Endothelial cell of umbilical vein (primary cell): ENCODE data around the gene INO80D. TPM values are rescaled to one million over a fixed set of nuclear protein-coding genes. Genes with fewer than 3 reads are reported as not detected.

Source experiments
- BruUV-seq: library from RNA; stranded (reverse); fragments of 400-500 nt; replicated peaks from 2 replicates; lab custom pipeline; 2021; lab: Mats Ljungman, UMichigan
- CTCF ChIA-PET: fragments of 300-600, 350-600 bp; sonication (Branson Sonifier 250); formaldehyde crosslinking; loops from one replicate; lab custom pipeline; 2021; ENCODE audit warnings: antibody characterized with exemption, inconsistent platforms; lab: Charles Lee
- POLR2A ChIA-PET: fragments of 300-600, 350-600 bp; sonication (Branson Sonifier 250); formaldehyde crosslinking; loops from one replicate; lab custom pipeline; 2021; ENCODE audit warnings: antibody characterized with exemption, inconsistent platforms; lab: Charles Lee
- DNase-seq: peaks from one replicate; pipeline ENCODE4 v3.0.0-alpha.2; 2011; ENCODE audit warnings: low read depth, low spot score
- FAIRE-seq: peaks from 2 replicates; lab custom pipeline; 2011; peaks lifted over from hg19 to GRCh38; lab: Jason Lieb, UNC
- H2AFZ ChIP-seq: 2 replicates; pipeline ENCODE4 v1.6.0; 2012; ENCODE audit warnings: low read depth, low read length, control low read depth, inconsistent platforms
- H3K27ac ChIP-seq: 2 replicates; pipeline ENCODE4 v1.5.1; 2011; ENCODE audit warnings: low read depth, mild to moderate bottlenecking, control low read depth, low read length, moderate library complexity; ENCODE audit not compliant: insufficient read depth
- H3K27me3 ChIP-seq, 2 experiments: 2 replicates each; pipeline versions ENCODE4 v1.6.0 to v1.6.1; 2011; ENCODE audit warnings: low read length in 2 of 2, mixed read lengths in 1 of 2; ENCODE audit not compliant: control insufficient read depth in 2 of 2, insufficient read depth in 2 of 2
- H3K36me3 ChIP-seq, 2 experiments: 2 replicates in 1 of 2; 3 replicates in 1 of 2; pipeline ENCODE4 v1.5.1; 2011; ENCODE audit warnings: low read length in 2 of 2, mild to moderate bottlenecking in 1 of 2, moderate library complexity in 1 of 2; ENCODE audit not compliant: control insufficient read depth in 2 of 2, insufficient read depth in 2 of 2; ENCODE audit errors: extremely low read depth in 1 of 2
- H3K4me1 ChIP-seq: 3 replicates; pipeline ENCODE4 v1.5.1; 2011; ENCODE audit warnings: mild to moderate bottlenecking, low read length; ENCODE audit not compliant: control insufficient read depth, insufficient read depth; ENCODE audit errors: extremely low read depth
- H3K4me2 ChIP-seq: 2 replicates; pipeline ENCODE4 v1.6.1; 2011; ENCODE audit warnings: low read length, control low read depth, mixed read lengths; ENCODE audit not compliant: insufficient read depth
- H3K4me3 ChIP-seq, 3 experiments: fragments of 200-600 bp in 1 of 3; sonication (generic), shearing (Covaris generic) in 1 of 3; replicated peaks in 1 of 3; 2 replicates each; pipeline ENCODE4 v1.5.1; 2011 to 2016; ENCODE audit warnings: control low read depth in 3 of 3, low read length in 3 of 3, mild to moderate bottlenecking in 2 of 3, inconsistent platforms in 1 of 3, low read depth in 1 of 3, moderate library complexity in 1 of 3; ENCODE audit not compliant: insufficient read depth in 1 of 3
- H3K79me2 ChIP-seq: 2 replicates; pipeline ENCODE4 v1.6.0; 2012; ENCODE audit warnings: low read length, inconsistent platforms; ENCODE audit not compliant: control insufficient read depth, insufficient read depth
- H3K9ac ChIP-seq: replicated peaks from 2 replicates; pipeline ENCODE3; 2011; ENCODE audit warnings: low read length, control low read depth; ENCODE audit not compliant: insufficient read depth; ENCODE audit errors: extremely low read depth
- H3K9me1 ChIP-seq: replicated peaks from 3 replicates; pipeline ENCODE4 v1.6.0; 2011; ENCODE audit warnings: mild to moderate bottlenecking, low read length; ENCODE audit not compliant: control insufficient read depth, insufficient read depth; ENCODE audit errors: extremely low read depth
- H3K9me3 ChIP-seq: replicated peaks from 2 replicates; pipeline ENCODE4 v1.5.1; 2012; ENCODE audit warnings: low read length, inconsistent platforms; ENCODE audit not compliant: control insufficient read depth, insufficient read depth
- H4K20me1 ChIP-seq: replicated peaks from 2 replicates; pipeline ENCODE3; 2011; ENCODE audit warnings: mild to moderate bottlenecking, low read length; ENCODE audit not compliant: control insufficient read depth, insufficient read depth; ENCODE audit errors: extremely low read depth
- CTCF ChIP-seq, 2 donors: IDR thresholded peaks; 1 replicate in 1 of 2; 2 replicates in 1 of 2; pipeline ENCODE4 v1.5.1; 2011; ENCODE audit warnings: low read length in 2 of 2, mild to moderate bottlenecking in 2 of 2, moderate library complexity in 2 of 2, control low read depth in 1 of 2, inconsistent platforms in 1 of 2, low read depth in 1 of 2; ENCODE audit not compliant: insufficient read depth in 1 of 2; ENCODE audit errors: extremely low read depth in 1 of 2
- EZH2 ChIP-seq: IDR thresholded peaks from 2 replicates; pipeline ENCODE4 v1.6.1; 2012; ENCODE audit warnings: borderline replicate concordance, low read depth, mild to moderate bottlenecking, moderate library complexity, low read length, inconsistent platforms; ENCODE audit not compliant: severe bottlenecking
- FOS ChIP-seq: IDR thresholded peaks from 2 replicates; pipeline ENCODE4 v1.6.1; 2011; ENCODE audit warnings: mild to moderate bottlenecking, low read length, moderate library complexity, borderline replicate concordance; ENCODE audit not compliant: insufficient read depth
- GATA2 ChIP-seq: IDR thresholded peaks from 2 replicates; pipeline ENCODE4 v1.7.0; 2011; ENCODE audit warnings: low read depth, mild to moderate bottlenecking, moderate library complexity, mixed read lengths, low read length; ENCODE audit not compliant: insufficient read length, insufficient read depth
- JUN ChIP-seq: IDR thresholded peaks from 2 replicates; pipeline ENCODE4 v1.6.1; 2011; ENCODE audit warnings: borderline replicate concordance, low read depth; ENCODE audit not compliant: insufficient read length, insufficient read depth
- MAX ChIP-seq: IDR thresholded peaks from 2 replicates; pipeline ENCODE4 v1.6.1; 2011; ENCODE audit not compliant: insufficient read depth, insufficient read length
- MYC ChIP-seq: IDR thresholded peaks from one replicate; pipeline ENCODE4 v1.6.1; 2011; ENCODE audit warnings: mild to moderate bottlenecking, low read depth, low read length
- POLR2A ChIP-seq: IDR thresholded peaks from 2 replicates; pipeline ENCODE4 v1.6.1; 2012; ENCODE audit warnings: low read depth, mild to moderate bottlenecking, control low read depth, low read length
- POLR2AphosphoS5 ChIP-seq: IDR thresholded peaks from 2 replicates; pipeline ENCODE4 v1.6.1; 2012; ENCODE audit warnings: low read depth, mild to moderate bottlenecking, control low read depth, low read length, moderate library complexity; ENCODE audit not compliant: insufficient read depth
- dilution Hi-C: fragments of 300-500 bp; cut with MboI; formaldehyde crosslinking; loops from one replicate; pipeline ENCODE4 v1.15.0; 2019; ENCODE audit warnings: low sequenced_read_pairs; ENCODE audit not compliant: extremely low pct_ligation_motif_present
- intact Hi-C: fragments of 100-400 bp; cut with micrococcal nuclease; formaldehyde crosslinking; loops from one replicate; pipeline ENCODE4 v1.10.0; 2022
- polyA plus RNA-seq, 4 experiments: library from polyadenylated mRNA; depleted of rRNA in 3 of 4; stranded (reverse) in 3 of 4; unstranded in 1 of 4; fragments of >200 nt; gene quantifications; 2 replicates each; pipeline versions ENCODE4 v1.2.1 to v1.2.3, GENCODE V29; 2011 to 2012; ENCODE audit warnings: missing spikeins in 1 of 4
- total RNA-seq: library from RNA; stranded (reverse); gene quantifications from 2 replicates; pipeline ENCODE4 v1.2.3, GENCODE V29; 2021

The INO80D gene
- total and polyA plus RNA-seq, 2 donors (not counting 3 experiments of a cell fraction or from before 2014, with no cell fraction given): 2.9 to 20.3 TPM

DNA sequence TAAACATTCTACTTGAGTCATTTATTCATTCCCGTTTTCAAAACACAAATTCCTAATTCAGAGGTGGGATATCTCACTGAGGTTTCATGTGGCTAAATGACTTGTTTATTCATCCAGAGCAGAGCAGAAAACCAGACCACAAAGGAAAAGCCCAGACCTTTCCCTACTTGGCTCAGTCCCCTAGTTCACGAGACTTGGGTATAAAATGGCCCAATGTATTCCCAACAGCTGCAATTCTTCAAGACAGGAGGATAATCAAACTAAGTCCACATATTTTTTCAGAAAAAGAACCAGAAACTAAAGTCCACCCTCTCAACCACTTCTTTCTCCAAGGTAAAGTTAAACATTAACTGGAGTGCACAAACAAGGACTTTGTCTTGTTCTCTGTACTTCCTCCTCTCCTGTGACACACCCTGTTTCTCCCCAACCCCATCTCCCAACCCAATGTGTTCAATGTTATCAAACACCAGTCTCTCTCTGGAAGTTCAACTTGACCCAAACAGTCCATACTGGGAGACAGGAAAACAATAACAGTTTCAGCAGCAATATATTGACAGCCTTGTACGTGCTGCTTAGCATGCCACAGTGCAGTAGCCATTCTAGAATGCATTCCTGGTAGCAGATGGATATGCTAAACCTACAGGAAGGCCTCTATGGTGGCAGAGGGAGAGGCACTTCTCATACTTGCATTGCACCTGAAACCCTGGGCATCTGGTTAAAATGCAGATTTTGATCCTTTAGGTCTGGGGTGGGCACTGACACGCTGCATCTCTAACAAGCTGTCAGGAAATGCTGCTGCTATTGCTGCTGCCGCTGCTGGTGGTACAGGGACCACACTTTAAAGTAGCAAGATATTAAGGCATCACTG is 110.7 kb downstream of the INO80D start:
- H3K9me1 ChIP-seq: no peaks in the 10 kb centered on the region
- no peaks in the 10 kb centered on the region for H4K20me1 ChIP-seq
- H3K27ac ChIP-seq: no peak overlapping the region
- FAIRE-seq (no peak), DNase-seq (no peak)
- H2AFZ ChIP-seq: no peak overlapping the region
- POLR2A ChIA-PET: no interaction called here
- H3K4me1 ChIP-seq: no peaks in the 10 kb centered on the region
- no peaks in the 10 kb centered on the region for H3K36me3 ChIP-seq
- no peak overlapping the region for H3K4me3 ChIP-seq
- CTCF ChIA-PET: interaction anchor here (0.9 kb wide), 1 partner anchor 11 kb away, joined by 4 read pairs; no protein-coding TSS in a partner anchor
- intact Hi-C loops: no loop called here
- H3K9ac ChIP-seq: no peak overlapping the region
- H3K4me2 ChIP-seq: no peak overlapping the region
- no peaks in the 10 kb centered on the region for H3K79me2 ChIP-seq
- BruUV-seq: no TSS peak
- dilution Hi-C loops: no loop called here
- H3K27me3 ChIP-seq: peaks cover 4 to 7% of the 10 kb centered on the region in 2 experiments
- H3K9me3 ChIP-seq: no peaks in the 10 kb centered on the region
- TF ChIP-seq POLR2A: no peak
- no peak for TF ChIP-seq GATA2
- no peak for TF ChIP-seq JUN
- no peak for TF ChIP-seq MAX
- no peak for TF ChIP-seq EZH2
- TF ChIP-seq MYC: no peak
- TF ChIP-seq CTCF (IDR thresholded peaks at IDR 0.05; ENCODE audit: extremely low read depth in 1 of 2, insufficient read depth in 1 of 2, low read depth in 1 of 2, low read length in 2 of 2): no peak
- no peak for TF ChIP-seq FOS
- no peak for TF ChIP-seq POLR2AphosphoS5
